GM23338 (cell line): Measurements from ENCODE around the gene GNB1L. TPM values are rescaled to one million over a fixed set of nuclear protein-coding genes. Genes with fewer than 3 reads are reported as not detected.

ENCODE experiments used
- ATAC-seq: fragments of 200-7000 bp; cut with Tn5 transposase; 3 replicates; pipeline ENCODE4 v1.9.1; 2020
- DNase-seq: peaks from one replicate; pipeline ENCODE4 v3.0.0-alpha.2; 2015; ENCODE audit warnings: low spot score
- H2AFZ ChIP-seq: fragments of 200-600 bp; sonication (generic); 2 replicates; pipeline ENCODE4 v1.8.0; 2016; ENCODE audit warnings: antibody characterized with exemption, mild to moderate bottlenecking, moderate library complexity
- H3F3A ChIP-seq: fragments of 200-600 bp; sonication (generic); replicated peaks from 2 replicates; pipeline ENCODE4 v1.8.0; 2017; ENCODE audit warnings: antibody characterized with exemption, mixed run types, low read depth
- H3K27ac ChIP-seq: fragments of 200-600 bp; sonication (generic); 2 replicates; pipeline ENCODE4 v1.6.1; 2016; ENCODE audit warnings: low read depth
- H3K27me3 ChIP-seq: fragments of 200-600 bp; sonication (generic); 2 replicates; pipeline ENCODE4 v1.8.0; 2016; ENCODE audit warnings: mild to moderate bottlenecking, mixed run types, moderate library complexity; ENCODE audit not compliant: insufficient read depth
- H3K36me3 ChIP-seq: fragments of 200-600 bp; sonication (generic); 2 replicates; pipeline ENCODE4 v1.8.0; 2016; ENCODE audit warnings: mild to moderate bottlenecking; ENCODE audit not compliant: insufficient read depth
- H3K4me1 ChIP-seq: fragments of 200-600 bp; sonication (generic); 2 replicates; pipeline ENCODE4 v1.8.0; 2016; ENCODE audit warnings: mild to moderate bottlenecking, moderate library complexity; ENCODE audit not compliant: insufficient read depth
- H3K4me2 ChIP-seq: fragments of 200-600 bp; sonication (generic); 2 replicates; pipeline ENCODE4 v1.7.1; 2017; ENCODE audit warnings: mixed run types
- H3K4me3 ChIP-seq: fragments of 200-600 bp; sonication (generic); 2 replicates; pipeline ENCODE4 v1.6.1; 2016; ENCODE audit warnings: mixed run types
- H3K79me2 ChIP-seq: fragments of 200-600 bp; sonication (generic); replicated peaks from 2 replicates; pipeline ENCODE4 v1.8.0; 2017; ENCODE audit warnings: mild to moderate bottlenecking; ENCODE audit not compliant: insufficient read depth
- H3K9me2 ChIP-seq: fragments of 200-600 bp; sonication (generic); 2 replicates; pipeline ENCODE4 v1.8.0; 2017; ENCODE audit not compliant: insufficient read depth
- H4K20me1 ChIP-seq: fragments of 200-600 bp; sonication (generic); replicated peaks from 2 replicates; pipeline ENCODE4 v1.8.0; 2017; ENCODE audit warnings: mild to moderate bottlenecking; ENCODE audit not compliant: insufficient read depth
- H3K27ac Mint-ChIP-seq: 2 replicates; pipeline ENCODE4 v1.8.0; 2020; ENCODE audit warnings: inconsistent platforms, mild to moderate bottlenecking, moderate library complexity, mixed read lengths
- H3K27me3 Mint-ChIP-seq: 3 replicates; pipeline ENCODE4 v1.8.0; 2022; ENCODE audit warnings: low read depth, mild to moderate bottlenecking, moderate library complexity, mixed read lengths, inconsistent platforms; ENCODE audit not compliant: insufficient read depth, poor library complexity
- H3K36me3 Mint-ChIP-seq: 3 replicates; pipeline ENCODE4 v1.8.0; 2021; ENCODE audit warnings: low read depth, mild to moderate bottlenecking, inconsistent platforms, moderate library complexity, mixed read lengths
- H3K4me1 Mint-ChIP-seq: 3 replicates; pipeline ENCODE4 v1.8.0; 2020; ENCODE audit warnings: mild to moderate bottlenecking, inconsistent platforms, mixed read lengths
- H3K4me3 Mint-ChIP-seq: 3 replicates; pipeline ENCODE4 v1.8.0; 2021; ENCODE audit warnings: moderate library complexity, mild to moderate bottlenecking, inconsistent platforms, mixed read lengths
- H3K9me3 Mint-ChIP-seq: 3 replicates; pipeline ENCODE4 v1.8.0; 2020; ENCODE audit warnings: moderate library complexity, mild to moderate bottlenecking, inconsistent platforms, mixed read lengths
- CTCF ChIP-seq, 2 experiments: fragments of 200-600 bp in 1 of 2; sonication (generic) in 1 of 2; conservative IDR thresholded peaks; 2 replicates each; pipeline versions ENCODE4 v1.5.1 to v1.6.1; 2016 to 2017; ENCODE audit warnings: antibody characterized with exemption in 2 of 2, low read depth in 2 of 2, mild to moderate bottlenecking in 2 of 2, moderate library complexity in 1 of 2
- ETS1 ChIP-seq: IDR thresholded peaks from 2 replicates; pipeline ENCODE4 v1.6.1; 2016; ENCODE audit warnings: antibody characterized with exemption
- EZH2 ChIP-seq: fragments of 200-600 bp; sonication (generic); IDR thresholded peaks from one replicate; pipeline ENCODE4 v1.8.0; 2017; ENCODE audit warnings: antibody characterized with exemption, mild to moderate bottlenecking, low read depth; ENCODE audit not compliant: unreplicated experiment
- NANOG ChIP-seq: IDR thresholded peaks from 2 replicates; pipeline ENCODE4 v1.6.1; 2016; ENCODE audit warnings: antibody characterized with exemption, borderline replicate concordance
- POLR2AphosphoS5 ChIP-seq: IDR thresholded peaks from 2 replicates; pipeline ENCODE4 v1.6.1; 2016; ENCODE audit warnings: antibody characterized with exemption, low read depth
- REST ChIP-seq: IDR thresholded peaks from one replicate; pipeline ENCODE4 v1.6.1; 2018; ENCODE audit warnings: antibody characterized with exemption; ENCODE audit not compliant: unreplicated experiment
- STAT1 ChIP-seq: IDR thresholded peaks from one replicate; pipeline ENCODE4 v1.6.1; 2016; ENCODE audit warnings: antibody characterized with exemption; ENCODE audit not compliant: unreplicated experiment
- ZNF114 ChIP-seq: fragments of 250-450 bp; sonication (Bioruptor Pico); IDR thresholded peaks from 2 replicates; pipeline ENCODE4 v1.5.0; 2020; ENCODE audit warnings: mild to moderate bottlenecking, moderate library complexity
- ZNF331 ChIP-seq: fragments of 250-450 bp; sonication (Bioruptor Pico); IDR thresholded peaks from 2 replicates; pipeline ENCODE4 v1.5.0; 2020; ENCODE audit warnings: low read depth, mild to moderate bottlenecking, moderate library complexity
- polyA plus RNA-seq: library from polyadenylated mRNA; unstranded; fragments of >200 nt; fragmentation: Nextera tagmentation; extraction: Ambion mirVana; gene quantifications from 2 replicates; pipeline ENCODE4 v1.2.1, GENCODE V29; 2016
- total RNA-seq: library from RNA; depleted of rRNA; stranded (reverse); fragments of >200 nt; shearing (Covaris generic); gene quantifications from 2 replicates; pipeline ENCODE4 v1.2.3, GENCODE V29; 2014
- TF ChIP-seq, protein P1 (sequence below): fragments of 250-450 bp; sonication (Bioruptor Pico); IDR thresholded peaks from 2 replicates; pipeline ENCODE4 v1.5.0; 2020; ENCODE audit warnings: mild to moderate bottlenecking, moderate library complexity

The GNB1L gene
- total and polyA plus RNA-seq, 2 experiments from 2014 or later, result 15.2 to 27.8 TPM

DNA sequence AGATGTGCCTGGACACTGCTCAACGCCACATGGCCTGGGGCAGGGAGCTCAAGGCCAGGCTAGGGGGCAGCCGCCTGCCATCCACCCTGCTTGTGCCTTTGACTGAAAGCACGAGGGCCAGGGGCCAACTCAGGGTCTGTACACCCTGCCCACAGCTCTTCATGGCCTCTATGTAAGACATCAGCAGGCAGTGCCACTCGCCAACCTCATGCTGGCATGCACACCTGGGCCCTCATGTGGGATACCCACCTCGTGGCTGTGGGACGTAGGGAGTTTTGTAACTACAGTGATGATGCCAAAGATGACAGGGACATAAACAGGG lies 68.4 kb downstream of the GNB1L start:
- Histone ChIP-seq H3K79me2 (no peaks in the 10 kb centered on the region), H2AFZ (no peak overlapping the region), H4K20me1 (no peaks in the 10 kb centered on the region), H3K27ac (no peak overlapping the region), H3K4me3 (no peak overlapping the region), H3K9me2 (no peaks in the 10 kb centered on the region), H3K4me1 (no peaks in the 10 kb centered on the region), H3K36me3 (no peaks in the 10 kb centered on the region; the same call in 1 of the 2 replicates), H3F3A (no peaks in the 10 kb centered on the region), H3K27me3 (no peaks in the 10 kb centered on the region), H3K4me2 (no peak overlapping the region)
- Mint-ChIP-seq H3K9me3 (no peaks in the 10 kb centered on the region; the same call in 2 of the 3 replicates), H3K4me1 (peaks cover 3% of the 10 kb centered on the region; the same call in 1 of the 3 replicates), H3K27ac (no peak overlapping the region), H3K27me3 (peaks cover 8% of the 10 kb centered on the region), H3K4me3 (no peak overlapping the region), H3K36me3 (peaks cover 4% of the 10 kb centered on the region; the same call in 1 of the 3 replicates)
- no peak for TF ChIP-seq ZNF114 (CRISPR knock-in tag)
- TF ChIP-seq POLR2AphosphoS5, result no peak
- TF ChIP-seq REST, result no peak
- no peak for TF ChIP-seq STAT1
- TF ChIP-seq CTCF (conservative IDR thresholded peaks at IDR 0.05; ENCODE audit: low read depth in 2 of 2), result no peak
- no peak for TF ChIP-seq ETS1
- no peak for TF ChIP-seq NANOG
- TF ChIP-seq, protein P1, sequence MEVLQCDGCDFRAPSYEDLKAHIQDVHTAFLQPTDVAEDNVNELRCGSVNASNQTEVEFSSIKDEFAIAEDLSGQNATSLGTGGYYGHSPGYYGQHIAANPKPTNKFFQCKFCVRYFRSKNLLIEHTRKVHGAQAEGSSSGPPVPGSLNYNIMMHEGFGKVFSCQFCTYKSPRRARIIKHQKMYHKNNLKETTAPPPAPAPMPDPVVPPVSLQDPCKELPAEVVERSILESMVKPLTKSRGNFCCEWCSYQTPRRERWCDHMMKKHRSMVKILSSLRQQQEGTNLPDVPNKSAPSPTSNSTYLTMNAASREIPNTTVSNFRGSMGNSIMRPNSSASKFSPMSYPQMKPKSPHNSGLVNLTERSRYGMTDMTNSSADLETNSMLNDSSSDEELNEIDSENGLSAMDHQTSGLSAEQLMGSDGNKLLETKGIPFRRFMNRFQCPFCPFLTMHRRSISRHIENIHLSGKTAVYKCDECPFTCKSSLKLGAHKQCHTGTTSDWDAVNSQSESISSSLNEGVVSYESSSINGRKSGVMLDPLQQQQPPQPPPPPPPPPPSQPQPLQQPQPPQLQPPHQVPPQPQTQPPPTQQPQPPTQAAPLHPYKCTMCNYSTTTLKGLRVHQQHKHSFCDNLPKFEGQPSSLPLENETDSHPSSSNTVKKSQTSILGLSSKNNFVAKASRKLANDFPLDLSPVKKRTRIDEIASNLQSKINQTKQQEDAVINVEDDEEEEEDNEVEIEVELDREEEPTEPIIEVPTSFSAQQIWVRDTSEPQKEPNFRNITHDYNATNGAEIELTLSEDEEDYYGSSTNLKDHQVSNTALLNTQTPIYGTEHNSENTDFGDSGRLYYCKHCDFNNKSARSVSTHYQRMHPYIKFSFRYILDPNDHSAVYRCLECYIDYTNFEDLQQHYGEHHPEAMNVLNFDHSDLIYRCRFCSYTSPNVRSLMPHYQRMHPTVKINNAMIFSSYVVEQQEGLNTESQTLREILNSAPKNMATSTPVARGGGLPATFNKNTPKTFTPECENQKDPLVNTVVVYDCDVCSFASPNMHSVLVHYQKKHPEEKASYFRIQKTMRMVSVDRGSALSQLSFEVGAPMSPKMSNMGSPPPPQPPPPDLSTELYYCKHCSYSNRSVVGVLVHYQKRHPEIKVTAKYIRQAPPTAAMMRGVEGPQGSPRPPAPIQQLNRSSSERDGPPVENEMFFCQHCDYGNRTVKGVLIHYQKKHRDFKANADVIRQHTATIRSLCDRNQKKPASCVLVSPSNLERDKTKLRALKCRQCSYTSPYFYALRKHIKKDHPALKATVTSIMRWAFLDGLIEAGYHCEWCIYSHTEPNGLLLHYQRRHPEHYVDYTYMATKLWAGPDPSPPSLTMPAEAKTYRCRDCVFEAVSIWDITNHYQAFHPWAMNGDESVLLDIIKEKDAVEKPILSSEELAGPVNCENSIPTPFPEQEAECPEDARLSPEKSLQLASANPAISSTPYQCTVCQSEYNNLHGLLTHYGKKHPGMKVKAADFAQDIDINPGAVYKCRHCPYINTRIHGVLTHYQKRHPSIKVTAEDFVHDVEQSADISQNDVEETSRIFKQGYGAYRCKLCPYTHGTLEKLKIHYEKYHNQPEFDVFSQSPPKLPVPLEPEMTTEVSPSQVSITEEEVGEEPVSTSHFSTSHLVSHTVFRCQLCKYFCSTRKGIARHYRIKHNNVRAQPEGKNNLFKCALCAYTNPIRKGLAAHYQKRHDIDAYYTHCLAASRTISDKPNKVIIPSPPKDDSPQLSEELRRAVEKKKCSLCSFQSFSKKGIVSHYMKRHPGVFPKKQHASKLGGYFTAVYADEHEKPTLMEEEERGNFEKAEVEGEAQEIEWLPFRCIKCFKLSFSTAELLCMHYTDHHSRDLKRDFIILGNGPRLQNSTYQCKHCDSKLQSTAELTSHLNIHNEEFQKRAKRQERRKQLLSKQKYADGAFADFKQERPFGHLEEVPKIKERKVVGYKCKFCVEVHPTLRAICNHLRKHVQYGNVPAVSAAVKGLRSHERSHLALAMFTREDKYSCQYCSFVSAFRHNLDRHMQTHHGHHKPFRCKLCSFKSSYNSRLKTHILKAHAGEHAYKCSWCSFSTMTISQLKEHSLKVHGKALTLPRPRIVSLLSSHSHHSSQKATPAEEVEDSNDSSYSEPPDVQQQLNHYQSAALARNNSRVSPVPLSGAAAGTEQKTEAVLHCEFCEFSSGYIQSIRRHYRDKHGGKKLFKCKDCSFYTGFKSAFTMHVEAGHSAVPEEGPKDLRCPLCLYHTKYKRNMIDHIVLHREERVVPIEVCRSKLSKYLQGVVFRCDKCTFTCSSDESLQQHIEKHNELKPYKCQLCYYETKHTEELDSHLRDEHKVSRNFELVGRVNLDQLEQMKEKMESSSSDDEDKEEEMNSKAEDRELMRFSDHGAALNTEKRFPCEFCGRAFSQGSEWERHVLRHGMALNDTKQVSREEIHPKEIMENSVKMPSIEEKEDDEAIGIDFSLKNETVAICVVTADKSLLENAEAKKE (CRISPR knock-in tag), result no peak
- no peak for TF ChIP-seq EZH2
- TF ChIP-seq ZNF331 (CRISPR knock-in tag), result no peak
- DNase-seq (no peak), ATAC-seq (no peak)
